ENCODE measurements around the gene BBX.
"Not testable (repeated sequence)": the region's sequence is repeated elsewhere in the genome, so short reads cannot be mapped to it uniquely, and the experiment has no call there.

BBX gene

GRCh38 chr3:107670986-107671385, 148.2 kb downstream of the BBX start:
- DNase-seq: no peak
- in situ Hi-C loops (cut with MboI; ENCODE audit: low pct_unique_long_range_greater_than_20kb, low sequenced_read_pairs): no loop called here

DNA sequence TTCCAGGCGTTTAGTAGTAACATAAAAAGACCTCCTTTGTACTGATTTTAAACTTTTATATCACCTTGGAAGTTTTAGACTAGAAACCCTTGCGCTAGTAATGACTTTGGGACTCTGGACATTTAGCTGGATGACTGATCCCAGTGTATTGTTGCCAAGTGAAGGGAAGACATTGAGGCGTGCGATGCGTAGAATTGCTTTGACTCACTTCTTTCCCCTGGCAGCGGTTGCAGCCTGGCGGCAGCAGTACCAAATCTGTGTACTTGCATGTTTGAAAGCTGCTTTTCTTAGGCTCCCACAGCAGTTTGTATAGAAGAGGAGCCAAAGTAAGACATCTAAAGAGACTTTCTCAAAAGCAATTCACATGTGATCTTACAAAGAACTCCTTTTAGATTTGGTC, 151.6 kb downstream of the BBX start:
- in situ Hi-C loops (cut with MboI; ENCODE audit: low pct_unique_long_range_greater_than_20kb, low sequenced_read_pairs): no loop called here
- DNase-seq: no peak

GRCh38 chr3:107675233-107675900, 152.6 kb downstream of the BBX start:
- in situ Hi-C loops (cut with MboI; ENCODE audit: low pct_unique_long_range_greater_than_20kb, low sequenced_read_pairs): no loop called here
- no peak for DNase-seq

GRCh38 chr3:107676469-107677309, 153.9 kb downstream of the BBX start:
- in situ Hi-C loops (cut with MboI; ENCODE audit: low pct_unique_long_range_greater_than_20kb, low sequenced_read_pairs): no loop called here
- DNase-seq: peak; percentile 46

DNA sequence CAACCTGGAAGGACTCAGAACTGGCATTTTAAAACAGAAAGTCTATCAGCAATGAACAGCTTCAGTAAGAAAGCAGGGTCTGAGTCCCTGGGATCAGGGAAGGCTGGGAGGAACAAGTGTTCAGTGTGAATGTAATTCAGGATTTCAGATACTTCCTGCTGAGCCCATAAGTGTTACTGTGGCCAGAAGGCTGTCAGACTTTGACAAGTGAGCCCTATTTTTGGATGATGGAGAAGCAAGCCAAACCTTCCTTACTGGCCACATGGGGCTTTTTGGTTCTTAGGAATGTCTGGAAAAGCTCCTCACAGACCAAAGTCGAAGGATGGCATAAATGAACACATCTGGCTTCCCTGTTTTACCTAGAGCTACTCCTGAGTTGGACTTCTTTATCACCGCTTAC, 157.2 kb downstream of the BBX start:
- in situ Hi-C loops (cut with MboI; ENCODE audit: low pct_unique_long_range_greater_than_20kb, low sequenced_read_pairs): no loop called here
- DNase-seq: no peak

GRCh38 chr3:107680698-107681097, 157.9 kb downstream of the BBX start:
- in situ Hi-C loops (cut with MboI; ENCODE audit: low pct_unique_long_range_greater_than_20kb, low sequenced_read_pairs): no loop called here
- DNase-seq: no peak

GRCh38 chr3:107681396-107681795, 158.6 kb downstream of the BBX start:
- in situ Hi-C loops (cut with MboI; ENCODE audit: low pct_unique_long_range_greater_than_20kb, low sequenced_read_pairs): no loop called here
- no peak for DNase-seq

- DNase-seq: no peak
- in situ Hi-C loops (cut with MboI; ENCODE audit: low pct_unique_long_range_greater_than_20kb, low sequenced_read_pairs): no loop called here
Observed at GRCh38 chr3:107682580-107682979, 159.8 kb downstream of the BBX start.

DNA sequence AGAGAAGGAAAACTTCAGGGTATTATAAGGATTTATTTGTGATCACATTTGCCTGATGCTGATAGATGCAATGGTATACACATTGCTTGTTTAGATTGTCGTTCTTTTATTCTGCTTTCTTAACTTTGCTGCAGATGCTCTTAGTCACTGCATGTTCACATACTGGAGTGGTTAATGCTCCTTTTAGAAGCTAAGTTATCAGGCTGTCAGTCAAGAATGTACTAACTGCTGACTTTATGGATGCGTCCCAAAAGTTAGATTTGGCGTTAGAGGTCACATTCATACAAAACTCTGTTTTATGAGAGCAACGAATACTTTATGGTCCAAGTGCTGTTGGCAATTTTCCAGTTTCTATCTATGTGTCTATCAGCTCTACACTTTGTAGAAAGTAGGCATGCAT, 160.7 kb downstream of the BBX start:
- DNase-seq: no peak
- in situ Hi-C loops (cut with MboI; ENCODE audit: low pct_unique_long_range_greater_than_20kb, low sequenced_read_pairs): no loop called here

- DNase-seq: no peak
- in situ Hi-C loops (cut with MboI; ENCODE audit: low pct_unique_long_range_greater_than_20kb, low sequenced_read_pairs): no loop called here
Observed at GRCh38 chr3:107684431-107684925, 161.7 kb downstream of the BBX start.

- no peak for DNase-seq
- in situ Hi-C loops (cut with MboI; ENCODE audit: low pct_unique_long_range_greater_than_20kb, low sequenced_read_pairs): no loop called here
Observed at GRCh38 chr3:107685383-107685782, 162.6 kb downstream of the BBX start.

GRCh38 chr3:107687056-107687581, 164.4 kb downstream of the BBX start:
- in situ Hi-C loops (cut with MboI; ENCODE audit: low pct_unique_long_range_greater_than_20kb, low sequenced_read_pairs): no loop called here
- no peak for DNase-seq

- DNase-seq: no peak
- in situ Hi-C loops (cut with MboI; ENCODE audit: low pct_unique_long_range_greater_than_20kb, low sequenced_read_pairs): no loop called here
Observed at GRCh38 chr3:107689355-107689754, 166.6 kb downstream of the BBX start.

- peak; percentile 53 for DNase-seq
- in situ Hi-C loops (cut with MboI; ENCODE audit: low pct_unique_long_range_greater_than_20kb, low sequenced_read_pairs): no loop called here
Observed at GRCh38 chr3:107690522-107691138, 167.9 kb downstream of the BBX start.

DNA sequence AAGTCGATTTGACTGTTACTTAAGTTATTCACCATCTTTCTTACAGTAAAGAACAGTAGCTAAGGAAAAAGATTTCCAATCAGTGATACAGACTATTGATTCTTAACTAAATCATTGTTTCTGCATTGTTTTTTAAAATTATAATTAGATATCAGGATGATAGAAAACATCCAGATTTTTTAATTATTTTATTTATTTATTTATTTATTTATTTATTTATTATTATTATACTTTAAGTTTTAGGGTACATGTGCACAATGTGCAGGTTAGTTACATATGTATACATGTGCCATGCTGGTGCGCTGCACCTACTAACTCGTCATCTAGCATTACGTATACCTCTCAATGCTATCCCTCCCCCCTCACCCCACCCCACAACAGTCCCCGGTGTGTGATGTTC, 169.2 kb downstream of the BBX start:
- DNase-seq; in situ Hi-C loops (cut with MboI; ENCODE audit: low pct_unique_long_range_greater_than_20kb, low sequenced_read_pairs): not testable (repeated sequence)

GRCh38 chr3:107697348-107697747, 174.6 kb downstream of the BBX start:
- DNase-seq; in situ Hi-C loops (cut with MboI; ENCODE audit: low pct_unique_long_range_greater_than_20kb, low sequenced_read_pairs): not testable (repeated sequence)

DNA sequence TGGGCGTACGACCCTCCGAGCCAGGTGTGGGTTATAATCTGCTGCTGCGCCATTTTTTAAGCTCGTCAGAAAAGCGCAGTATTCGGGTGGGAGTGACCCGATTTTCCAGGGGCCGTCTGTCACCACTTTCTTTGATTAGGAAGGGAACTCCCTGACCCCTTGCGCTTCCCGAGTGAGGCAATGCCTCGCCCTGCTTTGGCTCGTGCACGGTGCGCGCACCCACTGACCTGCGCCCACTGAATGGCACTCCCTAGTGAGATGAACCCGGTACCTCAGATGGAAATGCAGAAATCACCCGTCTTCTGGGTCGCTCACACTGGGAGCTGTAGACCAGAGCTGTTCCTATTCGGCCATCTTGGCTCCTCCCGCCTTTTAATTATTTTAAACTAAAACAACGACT, 175.1 kb downstream of the BBX start:
- in situ Hi-C loops (cut with MboI; ENCODE audit: low pct_unique_long_range_greater_than_20kb, low sequenced_read_pairs); DNase-seq: not testable (repeated sequence)

- DNase-seq: no peak
- in situ Hi-C loops (cut with MboI; ENCODE audit: low pct_unique_long_range_greater_than_20kb, low sequenced_read_pairs): no loop called here
Observed at GRCh38 chr3:107699682-107700081, 176.9 kb downstream of the BBX start.

- in situ Hi-C loops (cut with MboI; ENCODE audit: low pct_unique_long_range_greater_than_20kb, low sequenced_read_pairs): no loop called here
- DNase-seq: no peak
Observed at GRCh38 chr3:107701299-107701698, 178.5 kb downstream of the BBX start.

GRCh38 chr3:107704477-107704876, 181.7 kb downstream of the BBX start:
- in situ Hi-C loops (cut with MboI; ENCODE audit: low pct_unique_long_range_greater_than_20kb, low sequenced_read_pairs): no loop called here

More at GRCh38 chr3:107704477-107704876, 181.7 kb downstream of the BBX start:
- no peak for DNase-seq

Data from KBM-7 (cell line).